ENCODE measurements around the gene ARHGEF2.

The ARHGEF2 gene

GRCh38 chr1:155981266-155982088 is 3.1 kb upstream of the ARHGEF2 start:
- Histone ChIP-seq H3K27me3 (ENCODE audit: insufficient read depth, poor library complexity, severe bottlenecking) (no peaks in the 10 kb centered on the region), H3K27ac (replicated peaks) (peak overlapping the region; percentile 100; the same call in 1 of the 2 replicates), H3K4me3 (replicated peaks; ENCODE audit: insufficient read depth, low read length) (no peak overlapping the region)
- TF ChIP-seq CTCF (IDR thresholded peaks at IDR 0.05; ENCODE audit: insufficient read depth, low read length) = no peak
- TF ChIP-seq POLR2AphosphoS5 (IDR thresholded peaks at IDR 0.05; ENCODE audit: low read depth) = no peak
- no peak for TF ChIP-seq REST (IDR thresholded peaks at IDR 0.05; ENCODE audit: insufficient replicate concordance, low read depth)
- no peak for TF ChIP-seq SPI1 (IDR thresholded peaks at IDR 0.05; ENCODE audit: borderline replicate concordance, low read depth)
- TF ChIP-seq GABPA (IDR thresholded peaks at IDR 0.05; ENCODE audit: low read depth) = no peak
- DNase-seq (ENCODE audit: low read depth in 1 of 2, low spot score in 1 of 2) = peak; percentile 57 to 81

GRCh38 chr1:155979597-155980343 is 1.4 kb upstream of the ARHGEF2 start:
- Histone ChIP-seq H3K27me3 (ENCODE audit: insufficient read depth, poor library complexity, severe bottlenecking) (no peaks in the 10 kb centered on the region), H3K4me3 (replicated peaks; ENCODE audit: insufficient read depth, low read length) (peak overlapping the region; percentile 84), H3K27ac (replicated peaks) (peak overlapping the region; percentile 100)
- TF ChIP-seq GABPA (IDR thresholded peaks at IDR 0.05; ENCODE audit: low read depth) (no peak), POLR2AphosphoS5 (IDR thresholded peaks at IDR 0.05; ENCODE audit: low read depth) (no peak), CTCF (IDR thresholded peaks at IDR 0.05; ENCODE audit: insufficient read depth, low read length) (no peak), SPI1 (IDR thresholded peaks at IDR 0.05; ENCODE audit: borderline replicate concordance, low read depth) (peak; percentile 38; the same call in 1 of the 2 replicates)
- DNase-seq (ENCODE audit: low read depth in 1 of 2, low spot score in 1 of 2) = peak; percentile 29 to 37

GRCh38 chr1:155978973-155979429 is 654 bp upstream of the ARHGEF2 start:
- TF ChIP-seq GABPA (IDR thresholded peaks at IDR 0.05; ENCODE audit: low read depth) = no peak
- no peak for TF ChIP-seq CTCF (IDR thresholded peaks at IDR 0.05; ENCODE audit: insufficient read depth, low read length)
- TF ChIP-seq REST (IDR thresholded peaks at IDR 0.05; ENCODE audit: insufficient replicate concordance, low read depth) = no peak
- no peak for TF ChIP-seq SPI1 (IDR thresholded peaks at IDR 0.05; ENCODE audit: borderline replicate concordance, low read depth)
- no peak for TF ChIP-seq POLR2AphosphoS5 (IDR thresholded peaks at IDR 0.05; ENCODE audit: low read depth)
- peak overlapping the region; percentile 100 for H3K27ac ChIP-seq (replicated peaks)
- H3K4me3 ChIP-seq (replicated peaks; ENCODE audit: insufficient read depth, low read length) = peak overlapping the region; percentile 84
- DNase-seq (ENCODE audit: low read depth in 1 of 2, low spot score in 1 of 2) = peak; percentile 50 to 54
- no peaks in the 10 kb centered on the region for H3K27me3 ChIP-seq (ENCODE audit: insufficient read depth, poor library complexity, severe bottlenecking)
